ENCODE data around the gene SPACA4. TPM values are rescaled to one million over a fixed set of nuclear protein-coding genes. Genes with fewer than 3 reads are reported as not detected.

Gene SPACA4
- total RNA-seq, 4 donors from 2014 or later: not detected

GRCh38 chr19:48614436-48615230, 8.1 kb downstream of the SPACA4 start, which contains the start of gene FAM83E:
TSS of gene FAM83E (minus strand) at chr19:48615076. CDS start at chr19:48613372, 1,704 bp downstream.
- H3K36me3 ChIP-seq: peaks cover 0 to 34% of the 10 kb centered on the region in 2 donors
- no peak for ATAC-seq
- peak in 1 of 2 donors; percentile 23 for TF ChIP-seq POLR2A (IDR thresholded peaks at IDR 0.05)
- no peak for TF ChIP-seq EP300 (IDR thresholded peaks at IDR 0.05)
- H3K27ac ChIP-seq: peak within 1 kb of the TSS in 1 of 4 donors; percentile 33
- no peak within 1 kb of the TSS for H3K4me3 ChIP-seq
- peaks cover 2 to 44% (median 14%) of the 10 kb centered on the region in 3 donors for H3K4me1 ChIP-seq
- no CpG with 5 or more reads among the region's 31 CpGs for WGBS, 2 donors (ENCODE audit: low coverage in 1 of 2)
- no peaks in the 10 kb centered on the region for H3K9me3 ChIP-seq
- H3K27me3 ChIP-seq: no peaks in the 10 kb centered on the region

DNA sequence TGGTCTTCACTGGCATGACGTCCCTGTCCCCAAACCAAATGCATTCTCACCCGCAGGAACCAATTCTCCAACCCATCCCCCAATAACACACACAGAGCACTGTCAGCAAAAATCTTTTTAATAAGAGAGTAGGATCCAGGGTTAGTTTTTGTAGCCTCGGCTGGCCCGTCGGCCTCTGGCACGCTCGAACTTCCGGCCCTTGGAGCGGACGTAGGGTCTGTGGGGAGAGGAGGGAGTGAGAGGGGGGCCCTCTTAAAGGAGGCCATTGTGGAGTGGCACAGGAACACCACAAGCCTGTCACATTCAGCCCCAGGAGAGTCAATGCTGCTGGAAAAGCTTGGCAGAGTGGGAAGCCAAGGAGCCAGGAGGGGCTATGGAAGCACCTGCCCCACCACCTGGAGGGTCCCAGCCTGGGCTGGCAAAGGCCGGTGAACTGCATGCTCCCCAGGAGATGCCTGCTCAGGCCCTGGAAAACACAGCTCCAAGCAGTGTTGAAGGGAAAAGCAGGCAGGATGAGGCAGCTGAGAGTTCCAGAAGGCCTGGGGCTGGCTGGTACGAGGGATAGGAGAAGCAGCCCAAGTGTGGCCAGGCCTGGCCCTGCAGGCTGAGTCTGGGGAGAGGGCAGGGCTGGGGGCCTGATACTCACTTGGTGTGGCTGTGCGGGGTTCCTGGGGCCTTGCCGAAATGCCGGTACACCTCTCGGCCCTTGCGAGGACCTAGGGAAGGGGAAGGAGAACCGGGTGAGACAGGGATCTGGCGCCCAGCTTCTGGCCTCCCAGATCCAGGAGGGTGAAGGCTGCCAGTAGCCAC, 8.9 kb downstream of the SPACA4 start:
- 43 to 78% methylated on average over 5 to 8 of the region's 19 CpGs for WGBS, 2 donors (ENCODE audit: low coverage in 1 of 2)
- H3K27me3 ChIP-seq: no peaks in the 10 kb centered on the region
- H3K4me1 ChIP-seq: peaks cover 2 to 52% (median 14%) of the 10 kb centered on the region in 3 donors
- no peak overlapping the region for H3K4me3 ChIP-seq
- ATAC-seq: no peak
- peak overlapping the region in 1 of 4 donors; percentile 33 for H3K27ac ChIP-seq
- no peaks in the 10 kb centered on the region for H3K9me3 ChIP-seq
- TF ChIP-seq, protein P1, sequence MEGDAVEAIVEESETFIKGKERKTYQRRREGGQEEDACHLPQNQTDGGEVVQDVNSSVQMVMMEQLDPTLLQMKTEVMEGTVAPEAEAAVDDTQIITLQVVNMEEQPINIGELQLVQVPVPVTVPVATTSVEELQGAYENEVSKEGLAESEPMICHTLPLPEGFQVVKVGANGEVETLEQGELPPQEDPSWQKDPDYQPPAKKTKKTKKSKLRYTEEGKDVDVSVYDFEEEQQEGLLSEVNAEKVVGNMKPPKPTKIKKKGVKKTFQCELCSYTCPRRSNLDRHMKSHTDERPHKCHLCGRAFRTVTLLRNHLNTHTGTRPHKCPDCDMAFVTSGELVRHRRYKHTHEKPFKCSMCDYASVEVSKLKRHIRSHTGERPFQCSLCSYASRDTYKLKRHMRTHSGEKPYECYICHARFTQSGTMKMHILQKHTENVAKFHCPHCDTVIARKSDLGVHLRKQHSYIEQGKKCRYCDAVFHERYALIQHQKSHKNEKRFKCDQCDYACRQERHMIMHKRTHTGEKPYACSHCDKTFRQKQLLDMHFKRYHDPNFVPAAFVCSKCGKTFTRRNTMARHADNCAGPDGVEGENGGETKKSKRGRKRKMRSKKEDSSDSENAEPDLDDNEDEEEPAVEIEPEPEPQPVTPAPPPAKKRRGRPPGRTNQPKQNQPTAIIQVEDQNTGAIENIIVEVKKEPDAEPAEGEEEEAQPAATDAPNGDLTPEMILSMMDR (IDR thresholded peaks at IDR 0.05): no peak
- TF ChIP-seq EP300 (IDR thresholded peaks at IDR 0.05) (no peak), POLR2A (IDR thresholded peaks at IDR 0.05) (no peak), POLR2AphosphoS5 (IDR thresholded peaks at IDR 0.05) (no peak)
- H3K36me3 ChIP-seq: peaks cover 0 to 34% of the 10 kb centered on the region in 2 donors

DNA sequence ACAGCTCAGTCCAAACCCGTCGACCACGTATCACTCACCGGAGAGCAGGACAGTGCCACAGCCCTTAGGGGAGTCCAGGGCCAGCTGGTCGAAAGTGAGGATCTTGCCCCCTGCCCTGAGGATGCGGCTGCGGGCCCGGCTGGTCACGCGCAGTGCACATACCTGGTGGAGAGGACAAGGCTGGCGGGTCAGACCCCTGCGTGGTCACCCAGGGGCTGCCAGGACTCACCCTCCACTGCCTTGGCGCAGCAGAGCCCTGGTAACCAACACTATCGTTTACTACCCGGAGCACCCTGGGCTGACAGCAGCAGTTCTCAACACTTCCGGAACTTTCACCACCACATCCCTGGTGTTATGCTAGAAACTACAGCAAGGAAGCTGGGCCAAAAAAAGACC, 9.5 kb downstream of the SPACA4 start:
- no peak for TF ChIP-seq EP300 (IDR thresholded peaks at IDR 0.05)
- TF ChIP-seq, protein P1 (IDR thresholded peaks at IDR 0.05): no peak
- TF ChIP-seq POLR2A (IDR thresholded peaks at IDR 0.05): no peak
- no peak for TF ChIP-seq POLR2AphosphoS5 (IDR thresholded peaks at IDR 0.05)
- Histone ChIP-seq H3K36me3 (peaks cover 0 to 40% of the 10 kb centered on the region in 2 donors), H3K4me1 (peaks cover 2 to 58% (median 14%) of the 10 kb centered on the region in 3 donors), H3K9me3 (no peaks in the 10 kb centered on the region), H3K4me3 (no peak overlapping the region), H3K27ac (no peak overlapping the region), H3K27me3 (no peaks in the 10 kb centered on the region)
- WGBS, 2 donors (ENCODE audit: low coverage in 1 of 2): 47% methylated on average over 3 of the region's 16 CpGs; no CpG with 5 or more reads in 1 of the 2 donors
- no peak for ATAC-seq

DNA sequence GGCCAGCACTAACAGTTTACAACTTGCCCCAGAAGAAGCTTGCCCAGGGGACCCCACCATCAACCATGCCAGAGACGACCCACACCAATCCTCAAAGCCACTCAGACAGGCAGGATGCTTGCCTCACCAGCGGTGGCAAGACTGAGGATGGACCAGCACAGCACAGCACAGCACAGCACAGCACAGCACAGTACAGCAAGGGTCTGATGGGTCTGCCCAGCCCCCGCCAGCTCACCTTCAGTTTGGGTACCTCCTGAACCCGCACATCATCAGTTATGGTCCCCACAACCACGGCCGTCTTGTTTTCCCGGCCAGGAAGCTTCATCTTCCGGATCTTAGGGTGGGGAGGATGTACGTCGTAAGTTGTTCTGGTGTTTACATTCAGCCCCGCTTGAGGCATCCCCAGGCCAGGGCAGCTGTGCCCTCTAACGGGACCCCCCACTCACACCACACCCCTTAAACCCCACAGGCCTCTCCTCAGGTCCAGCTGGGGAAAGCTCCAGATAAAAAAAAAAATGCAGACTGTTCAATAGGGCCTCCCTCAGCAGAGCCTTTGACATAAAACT, 10.0 kb downstream of the SPACA4 start:
- no CpG with 5 or more reads among the region's 12 CpGs for WGBS, 2 donors (ENCODE audit: low coverage in 1 of 2)
- TF ChIP-seq POLR2A (IDR thresholded peaks at IDR 0.05) (no peak), POLR2AphosphoS5 (IDR thresholded peaks at IDR 0.05) (no peak), EP300 (IDR thresholded peaks at IDR 0.05) (no peak)
- TF ChIP-seq, protein P1 (IDR thresholded peaks at IDR 0.05): no peak
- no peaks in the 10 kb centered on the region for H3K27me3 ChIP-seq
- peak overlapping the region in 1 of 4 donors; percentile 1 for H3K27ac ChIP-seq
- peaks cover 0 to 45% of the 10 kb centered on the region in 2 donors for H3K36me3 ChIP-seq
- ATAC-seq: no peak
- H3K4me1 ChIP-seq: peaks cover 2 to 63% (median 14%) of the 10 kb centered on the region in 3 donors
- no peaks in the 10 kb centered on the region for H3K9me3 ChIP-seq
- H3K4me3 ChIP-seq: no peak overlapping the region
